ENCODE data around the gene CXCL11.

The CXCL11 gene

DNA sequence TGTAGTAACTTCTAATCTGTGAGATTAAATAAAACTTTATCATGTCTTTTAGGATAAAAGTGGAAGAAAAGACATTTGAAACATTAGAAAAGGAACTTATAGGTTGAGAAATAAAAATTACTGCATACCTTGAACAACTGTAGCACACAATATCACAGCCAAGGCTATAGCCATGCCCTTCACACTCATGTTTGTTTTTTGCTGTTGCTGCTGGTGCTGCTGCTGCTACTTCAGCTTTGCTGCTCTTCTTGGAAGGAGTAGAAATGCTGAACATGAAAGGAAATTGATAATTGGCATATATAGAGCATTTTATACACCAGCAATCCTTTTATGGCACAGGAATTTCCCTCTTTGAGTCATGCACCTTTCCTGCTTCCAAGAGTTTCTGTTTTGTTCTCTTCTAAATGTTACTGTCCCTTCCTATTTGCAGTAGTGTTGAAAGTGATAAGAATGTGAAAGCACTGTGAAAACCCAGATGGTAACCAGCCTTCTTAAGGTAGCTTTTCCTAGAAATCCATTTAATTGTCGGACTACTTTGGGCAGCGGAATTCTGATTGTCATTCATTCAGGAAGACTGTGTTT is at the start of gene CXCL11:
Gene CXCL11, minus strand, starts transcription at position 272 of the 582 bp plus-strand sequence. Its CDS starts 83 bp downstream, at position 189.
- H3K4me1 ChIP-seq (ENCODE audit: insufficient read depth, poor library complexity, severe bottlenecking) = no peaks in the 10 kb centered on the region
- H3K36me3 ChIP-seq (ENCODE audit: low read depth) = no peaks in the 10 kb centered on the region
- H3K27ac ChIP-seq (ENCODE audit: poor library complexity, severe bottlenecking) = no peak within 1 kb of the TSS
- TF ChIP-seq, protein P1, sequence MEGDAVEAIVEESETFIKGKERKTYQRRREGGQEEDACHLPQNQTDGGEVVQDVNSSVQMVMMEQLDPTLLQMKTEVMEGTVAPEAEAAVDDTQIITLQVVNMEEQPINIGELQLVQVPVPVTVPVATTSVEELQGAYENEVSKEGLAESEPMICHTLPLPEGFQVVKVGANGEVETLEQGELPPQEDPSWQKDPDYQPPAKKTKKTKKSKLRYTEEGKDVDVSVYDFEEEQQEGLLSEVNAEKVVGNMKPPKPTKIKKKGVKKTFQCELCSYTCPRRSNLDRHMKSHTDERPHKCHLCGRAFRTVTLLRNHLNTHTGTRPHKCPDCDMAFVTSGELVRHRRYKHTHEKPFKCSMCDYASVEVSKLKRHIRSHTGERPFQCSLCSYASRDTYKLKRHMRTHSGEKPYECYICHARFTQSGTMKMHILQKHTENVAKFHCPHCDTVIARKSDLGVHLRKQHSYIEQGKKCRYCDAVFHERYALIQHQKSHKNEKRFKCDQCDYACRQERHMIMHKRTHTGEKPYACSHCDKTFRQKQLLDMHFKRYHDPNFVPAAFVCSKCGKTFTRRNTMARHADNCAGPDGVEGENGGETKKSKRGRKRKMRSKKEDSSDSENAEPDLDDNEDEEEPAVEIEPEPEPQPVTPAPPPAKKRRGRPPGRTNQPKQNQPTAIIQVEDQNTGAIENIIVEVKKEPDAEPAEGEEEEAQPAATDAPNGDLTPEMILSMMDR (IDR thresholded peaks at IDR 0.05; ENCODE audit: poor library complexity, severe bottlenecking) = no peak
- no peaks in the 10 kb centered on the region for H3K9me3 ChIP-seq (ENCODE audit: severe bottlenecking)
- no peak for DNase-seq (ENCODE audit: low spot score)
- H3K4me3 ChIP-seq (ENCODE audit: severe bottlenecking) = no peak within 1 kb of the TSS
- H3K27me3 ChIP-seq (ENCODE audit: insufficient read depth, poor library complexity, severe bottlenecking) = no peaks in the 10 kb centered on the region
- peak; percentile 51; the same call in 2 of the 3 replicates for ATAC-seq (ENCODE audit: low read depth)

DNA sequence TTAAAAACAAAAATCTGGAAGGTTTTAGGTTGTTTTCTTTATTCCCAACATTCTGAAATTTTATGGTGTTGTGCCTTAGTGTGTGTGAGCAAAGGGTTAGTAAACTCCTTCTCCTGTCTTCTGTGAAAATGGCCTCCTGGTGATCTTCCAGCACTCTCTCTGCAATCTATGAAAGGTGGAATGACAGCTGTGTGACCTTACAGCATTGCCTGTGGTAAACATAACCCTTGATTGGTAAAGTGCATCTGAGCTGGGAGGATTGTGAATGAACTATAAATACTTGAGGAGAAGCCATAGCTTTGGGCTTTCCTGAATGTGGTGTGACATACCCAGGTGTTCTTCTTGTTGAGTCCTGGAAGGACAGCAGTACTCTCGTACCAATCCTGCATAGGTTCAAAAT is 48.7 kb upstream of the CXCL11 start:
- DNase-seq (ENCODE audit: low spot score) (no peak), ATAC-seq (ENCODE audit: low read depth) (no peak)
- TF ChIP-seq, protein P1 (IDR thresholded peaks at IDR 0.05; ENCODE audit: poor library complexity, severe bottlenecking) = no peak
- H3K36me3 ChIP-seq (ENCODE audit: low read depth) = no peaks in the 10 kb centered on the region
- H3K9me3 ChIP-seq (ENCODE audit: severe bottlenecking) = no peaks in the 10 kb centered on the region
- H3K4me3 ChIP-seq (ENCODE audit: severe bottlenecking) = no peak overlapping the region
- no peak overlapping the region for H3K27ac ChIP-seq (ENCODE audit: poor library complexity, severe bottlenecking)
- H3K4me1 ChIP-seq (ENCODE audit: insufficient read depth, poor library complexity, severe bottlenecking) = no peaks in the 10 kb centered on the region
- no peaks in the 10 kb centered on the region for H3K27me3 ChIP-seq (ENCODE audit: insufficient read depth, poor library complexity, severe bottlenecking)

DNA sequence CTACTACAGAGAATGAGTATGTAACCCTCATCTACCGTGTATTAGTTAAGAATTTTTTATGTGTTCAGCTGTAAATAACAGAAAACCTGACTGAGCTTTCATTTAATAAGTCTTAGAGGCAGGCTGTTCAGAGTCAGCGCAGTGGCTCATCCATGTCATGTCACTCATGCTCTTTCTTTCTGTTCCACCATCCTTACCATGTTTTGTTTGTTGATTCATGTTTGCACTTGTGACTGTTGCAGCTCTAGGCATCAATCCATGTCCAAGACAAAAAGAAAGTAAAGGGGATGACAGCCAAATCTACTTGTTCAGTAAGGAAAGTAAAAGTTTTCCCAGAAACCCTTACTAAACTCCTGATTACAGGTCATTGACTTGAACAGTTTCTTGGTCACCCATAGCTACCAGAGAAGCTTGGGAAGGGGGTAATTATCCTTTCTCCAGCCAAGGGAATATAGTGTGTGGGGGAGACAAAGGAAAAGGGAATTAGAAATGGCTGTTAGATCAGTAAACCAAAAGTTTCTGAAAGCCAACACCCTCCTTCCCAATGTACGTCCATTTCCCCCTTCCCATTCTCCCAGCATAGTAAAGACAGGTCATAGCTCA is 47.6 kb upstream of the CXCL11 start:
- ATAC-seq (ENCODE audit: low read depth) = no peak
- Histone ChIP-seq H3K4me3 (ENCODE audit: severe bottlenecking) (no peak overlapping the region), H3K9me3 (ENCODE audit: severe bottlenecking) (no peaks in the 10 kb centered on the region), H3K4me1 (ENCODE audit: insufficient read depth, poor library complexity, severe bottlenecking) (no peaks in the 10 kb centered on the region), H3K27ac (ENCODE audit: poor library complexity, severe bottlenecking) (no peak overlapping the region), H3K27me3 (ENCODE audit: insufficient read depth, poor library complexity, severe bottlenecking) (no peaks in the 10 kb centered on the region), H3K36me3 (ENCODE audit: low read depth) (no peaks in the 10 kb centered on the region)
- no peak for DNase-seq (ENCODE audit: low spot score)
- TF ChIP-seq, protein P1 (IDR thresholded peaks at IDR 0.05; ENCODE audit: poor library complexity, severe bottlenecking) = no peak

DNA sequence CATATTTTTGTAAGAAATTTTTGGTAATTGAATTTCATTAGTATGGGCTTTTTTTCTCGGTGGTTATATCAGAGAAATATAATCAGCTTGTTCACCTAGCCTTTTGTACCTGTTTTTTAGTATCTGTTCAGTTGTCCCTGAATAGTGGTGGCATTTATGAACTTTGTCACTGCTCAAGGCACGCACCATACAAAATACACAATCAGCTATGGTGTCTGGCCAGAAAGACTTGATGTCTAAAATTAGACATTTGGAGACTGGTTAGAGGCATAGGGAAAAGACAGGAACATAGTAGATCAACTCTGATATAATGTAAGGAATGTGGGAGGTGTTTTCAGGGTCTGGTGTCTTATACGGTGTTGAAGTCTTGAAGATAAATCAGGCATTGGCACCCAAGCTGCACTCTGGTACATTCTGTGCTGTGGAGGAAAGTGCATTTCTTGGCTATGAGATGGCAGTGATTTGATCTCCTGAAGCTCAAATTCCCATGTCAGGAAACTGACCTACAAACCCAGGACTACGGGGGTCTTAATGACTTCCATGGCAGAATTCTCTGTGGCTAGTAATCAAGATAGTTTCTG is 42.3 kb upstream of the CXCL11 start:
- H3K4me3 ChIP-seq (ENCODE audit: severe bottlenecking) = no peak overlapping the region

More for the DNA sequence above, 42.3 kb upstream of the CXCL11 start:
- Histone ChIP-seq H3K27ac (ENCODE audit: poor library complexity, severe bottlenecking) (no peak overlapping the region), H3K4me1 (ENCODE audit: insufficient read depth, poor library complexity, severe bottlenecking) (no peaks in the 10 kb centered on the region), H3K9me3 (ENCODE audit: severe bottlenecking) (no peaks in the 10 kb centered on the region), H3K27me3 (ENCODE audit: insufficient read depth, poor library complexity, severe bottlenecking) (no peaks in the 10 kb centered on the region), H3K36me3 (ENCODE audit: low read depth) (no peaks in the 10 kb centered on the region)
- DNase-seq (ENCODE audit: low spot score) (no peak), ATAC-seq (ENCODE audit: low read depth) (no peak)
- TF ChIP-seq, protein P1 (IDR thresholded peaks at IDR 0.05; ENCODE audit: poor library complexity, severe bottlenecking) = no peak

Measured in RWPE2 (cell line).